A204.1 (cell line): Measurements from ENCODE around the gene RND1.

ENCODE experiments used
- FAIRE-seq: peaks from 2 replicates; lab custom pipeline; 2012; peaks lifted over from hg19 to GRCh38; lab: Jason Lieb, UNC

RND1 gene

DNA sequence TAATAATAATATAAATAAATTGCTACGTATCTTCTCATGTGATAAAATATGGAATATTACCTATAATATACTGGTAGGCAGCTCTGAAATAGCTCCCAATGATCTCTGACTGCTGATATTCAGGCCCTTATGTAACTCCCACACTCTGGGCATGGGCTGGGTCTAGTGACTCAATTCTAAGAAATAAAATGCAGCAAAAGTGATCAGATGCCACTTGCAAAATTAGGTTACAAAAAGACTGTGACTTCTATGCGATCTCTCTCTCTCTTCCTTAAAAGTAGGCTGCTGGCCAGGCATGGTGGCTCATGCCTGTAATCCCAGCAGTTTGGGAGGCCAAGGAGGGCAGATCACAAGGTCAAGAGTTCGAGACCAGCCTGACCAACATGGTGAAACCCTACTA lies 57.7 kb downstream of the RND1 start:
- no peak for FAIRE-seq
